ENCODE data around the gene UBE4B. TPM values are rescaled to one million over a fixed set of nuclear protein-coding genes. Genes with fewer than 3 reads are reported as not detected.
"Not testable (repeated sequence)": the region's sequence is repeated elsewhere in the genome, so short reads cannot be mapped to it uniquely, and the experiment has no call there.

Gene UBE4B
- total RNA-seq, 1 experiment from 2014 or later = 40.3 TPM

GRCh38 chr1:10022656-10023055, 10.1 kb upstream of the UBE4B start:
- H3K27me3 Mint-ChIP-seq (ENCODE audit: insufficient read depth, unreplicated experiment) = no peaks in the 10 kb centered on the region
- H3K27me3 ChIP-seq (replicated peaks; ENCODE audit: control insufficient read depth, insufficient read depth, low read length) = no peaks in the 10 kb centered on the region

DNA sequence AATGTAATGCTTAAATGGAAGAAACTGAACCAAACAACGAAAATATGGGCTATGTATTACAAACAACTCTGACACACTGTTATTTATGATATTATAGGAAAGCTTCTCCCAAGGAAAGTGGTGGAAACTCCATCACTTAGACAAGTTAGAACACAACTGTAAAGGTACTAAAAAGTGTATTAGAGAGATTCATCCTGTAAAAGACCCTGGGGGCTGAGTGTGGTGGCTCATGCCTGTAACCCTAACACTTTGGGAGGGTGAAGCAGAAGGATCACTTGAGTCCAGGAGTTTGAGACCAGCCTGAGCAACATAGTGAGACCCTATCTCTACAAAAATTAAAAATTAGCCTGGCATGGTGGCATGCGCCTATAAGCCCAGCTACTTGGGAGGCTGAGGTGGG, 7.4 kb upstream of the UBE4B start:
- TF ChIP-seq, protein P1, sequence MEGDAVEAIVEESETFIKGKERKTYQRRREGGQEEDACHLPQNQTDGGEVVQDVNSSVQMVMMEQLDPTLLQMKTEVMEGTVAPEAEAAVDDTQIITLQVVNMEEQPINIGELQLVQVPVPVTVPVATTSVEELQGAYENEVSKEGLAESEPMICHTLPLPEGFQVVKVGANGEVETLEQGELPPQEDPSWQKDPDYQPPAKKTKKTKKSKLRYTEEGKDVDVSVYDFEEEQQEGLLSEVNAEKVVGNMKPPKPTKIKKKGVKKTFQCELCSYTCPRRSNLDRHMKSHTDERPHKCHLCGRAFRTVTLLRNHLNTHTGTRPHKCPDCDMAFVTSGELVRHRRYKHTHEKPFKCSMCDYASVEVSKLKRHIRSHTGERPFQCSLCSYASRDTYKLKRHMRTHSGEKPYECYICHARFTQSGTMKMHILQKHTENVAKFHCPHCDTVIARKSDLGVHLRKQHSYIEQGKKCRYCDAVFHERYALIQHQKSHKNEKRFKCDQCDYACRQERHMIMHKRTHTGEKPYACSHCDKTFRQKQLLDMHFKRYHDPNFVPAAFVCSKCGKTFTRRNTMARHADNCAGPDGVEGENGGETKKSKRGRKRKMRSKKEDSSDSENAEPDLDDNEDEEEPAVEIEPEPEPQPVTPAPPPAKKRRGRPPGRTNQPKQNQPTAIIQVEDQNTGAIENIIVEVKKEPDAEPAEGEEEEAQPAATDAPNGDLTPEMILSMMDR (IDR thresholded peaks at IDR 0.05; ENCODE audit: insufficient read depth in 1 of 2, low read depth in 1 of 2, low read length in 1 of 2, severe bottlenecking in 1 of 2, unreplicated experiment in 1 of 2) = no peak
- Mint-ChIP-seq H3K4me1 (ENCODE audit: low read depth, unreplicated experiment) (no peaks in the 10 kb centered on the region), H3K27ac (ENCODE audit: unreplicated experiment) (no peak overlapping the region), H3K36me3 (ENCODE audit: insufficient read depth, unreplicated experiment) (no peaks in the 10 kb centered on the region), H3K9me3 (ENCODE audit: unreplicated experiment) (no peaks in the 10 kb centered on the region), H3K27me3 (ENCODE audit: insufficient read depth, unreplicated experiment) (no peaks in the 10 kb centered on the region), H3K4me3 (ENCODE audit: unreplicated experiment) (no peak overlapping the region)
- no peaks in the 10 kb centered on the region for H3K9me3 ChIP-seq
- intact Hi-C loops (cut with micrococcal nuclease; ENCODE audit: unreplicated experiment) = no loop called here
- no peaks in the 10 kb centered on the region for H3K27me3 ChIP-seq (replicated peaks; ENCODE audit: control insufficient read depth, insufficient read depth, low read length)
- ChIA-PET POLR2A (no interaction called here), CTCF (no interaction called here)
- no peaks in the 10 kb centered on the region for H3K36me3 ChIP-seq (ENCODE audit: control insufficient read depth, insufficient read depth, low read length)
- DNase-seq = no peak
- H3K4me3 ChIP-seq (ENCODE audit: low read depth, low read length) = no peak overlapping the region
- no TSS peak for BruUV-seq (replicated peaks)
- peaks cover 4% of the 10 kb centered on the region; the same call in 1 of the 2 replicates for H3K4me1 ChIP-seq

More at GRCh38 chr1:10022656-10023055, 10.1 kb upstream of the UBE4B start:
- H3K9me3 ChIP-seq = no peaks in the 10 kb centered on the region
- no peaks in the 10 kb centered on the region for H3K36me3 Mint-ChIP-seq (ENCODE audit: insufficient read depth, unreplicated experiment)
- no peak overlapping the region for H3K4me3 ChIP-seq (ENCODE audit: low read depth, low read length)
- H3K4me3 Mint-ChIP-seq (ENCODE audit: unreplicated experiment) = no peak overlapping the region
- H3K4me1 ChIP-seq = peaks cover 4% of the 10 kb centered on the region; the same call in 1 of the 2 replicates
- DNase-seq = no peak
- CTCF ChIA-PET = no interaction called here
- POLR2A ChIA-PET = no interaction called here
- no TSS peak for BruUV-seq (replicated peaks)
- H3K4me1 Mint-ChIP-seq (ENCODE audit: low read depth, unreplicated experiment) = no peaks in the 10 kb centered on the region
- TF ChIP-seq, protein P1 (IDR thresholded peaks at IDR 0.05; ENCODE audit: insufficient read depth in 1 of 2, low read depth in 1 of 2, low read length in 1 of 2, severe bottlenecking in 1 of 2, unreplicated experiment in 1 of 2) = no peak
- no peaks in the 10 kb centered on the region for H3K9me3 Mint-ChIP-seq (ENCODE audit: unreplicated experiment)
- intact Hi-C loops (cut with micrococcal nuclease; ENCODE audit: unreplicated experiment) = no loop called here
- H3K27ac Mint-ChIP-seq (ENCODE audit: unreplicated experiment) = no peak overlapping the region
- no peaks in the 10 kb centered on the region for H3K36me3 ChIP-seq (ENCODE audit: control insufficient read depth, insufficient read depth, low read length)

DNA sequence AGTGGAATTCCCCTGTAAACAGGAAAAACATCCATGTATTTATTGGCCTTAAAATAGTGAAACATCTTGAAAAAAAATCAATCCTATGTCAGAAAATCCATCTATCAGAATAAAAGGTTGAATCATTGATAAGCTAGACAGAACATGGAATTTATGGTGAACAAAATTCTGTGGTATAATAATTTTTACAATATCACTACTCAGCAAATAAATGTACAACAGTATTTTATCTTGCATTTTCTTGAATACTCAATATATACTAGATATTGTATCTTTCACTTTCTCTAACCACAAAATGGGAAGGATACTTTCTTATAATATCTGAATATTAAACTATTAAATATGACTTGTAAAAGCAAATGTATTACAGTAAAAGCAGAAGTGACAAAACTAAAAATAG, 5.7 kb upstream of the UBE4B start:
- DNase-seq = no peak
- Mint-ChIP-seq H3K4me3 (ENCODE audit: unreplicated experiment) (no peak overlapping the region), H3K27ac (ENCODE audit: unreplicated experiment) (no peak overlapping the region), H3K36me3 (ENCODE audit: insufficient read depth, unreplicated experiment) (no peaks in the 10 kb centered on the region), H3K27me3 (ENCODE audit: insufficient read depth, unreplicated experiment) (no peaks in the 10 kb centered on the region), H3K9me3 (ENCODE audit: unreplicated experiment) (no peaks in the 10 kb centered on the region), H3K4me1 (ENCODE audit: low read depth, unreplicated experiment) (no peaks in the 10 kb centered on the region)
- no TSS peak for BruUV-seq (replicated peaks)
- Histone ChIP-seq H3K27me3 (replicated peaks; ENCODE audit: control insufficient read depth, insufficient read depth, low read length) (no peaks in the 10 kb centered on the region), H3K4me1 (peaks cover 18% of the 10 kb centered on the region), H3K4me3 (ENCODE audit: low read depth, low read length) (no peak overlapping the region), H3K36me3 (ENCODE audit: control insufficient read depth, insufficient read depth, low read length) (no peaks in the 10 kb centered on the region), H3K9me3 (no peaks in the 10 kb centered on the region)
- intact Hi-C loops (cut with micrococcal nuclease; ENCODE audit: unreplicated experiment) = no loop called here
- CTCF ChIA-PET = no interaction called here
- TF ChIP-seq, protein P1 (IDR thresholded peaks at IDR 0.05; ENCODE audit: insufficient read depth in 1 of 2, low read depth in 1 of 2, low read length in 1 of 2, severe bottlenecking in 1 of 2, unreplicated experiment in 1 of 2) = no peak
- POLR2A ChIA-PET = no interaction called here

DNA sequence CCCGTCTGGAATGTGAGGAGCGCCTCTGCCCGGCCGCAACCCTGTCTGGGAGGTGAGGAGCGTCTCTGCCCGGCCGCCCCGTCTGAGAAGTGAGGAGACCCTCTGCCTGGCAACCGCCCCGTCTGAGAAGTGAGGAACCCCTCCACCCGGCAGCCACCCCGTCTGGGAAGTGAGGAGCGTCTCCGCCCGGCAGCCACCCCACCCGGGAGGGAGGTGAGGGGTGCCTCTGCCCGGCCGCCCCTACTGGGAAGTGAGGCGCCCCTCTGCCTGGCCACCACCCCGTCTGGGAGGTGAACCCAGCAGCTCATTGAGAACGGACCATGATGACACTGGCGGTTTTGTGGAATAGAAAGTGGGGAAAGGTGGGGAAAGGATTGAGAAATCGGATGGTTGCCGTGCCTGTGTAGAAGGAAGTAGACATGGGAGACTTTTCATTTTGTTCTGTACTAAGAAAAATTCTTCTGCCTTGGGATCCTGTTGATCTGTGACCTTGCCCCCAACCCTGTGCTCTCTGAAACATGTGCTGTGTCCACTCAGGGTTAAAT, 3.7 kb upstream of the UBE4B start:
- BruUV-seq (replicated peaks); H3K4me3 Mint-ChIP-seq (ENCODE audit: unreplicated experiment); H3K27ac Mint-ChIP-seq (ENCODE audit: unreplicated experiment); H3K4me1 Mint-ChIP-seq (ENCODE audit: low read depth, unreplicated experiment); H3K4me3 ChIP-seq (ENCODE audit: low read depth, low read length); H3K27me3 ChIP-seq (replicated peaks; ENCODE audit: control insufficient read depth, insufficient read depth, low read length); POLR2A ChIA-PET; H3K9me3 ChIP-seq; intact Hi-C loops (cut with micrococcal nuclease; ENCODE audit: unreplicated experiment); H3K9me3 Mint-ChIP-seq (ENCODE audit: unreplicated experiment); H3K36me3 ChIP-seq (ENCODE audit: control insufficient read depth, insufficient read depth, low read length); H3K27me3 Mint-ChIP-seq (ENCODE audit: insufficient read depth, unreplicated experiment); DNase-seq; CTCF ChIA-PET: not testable (repeated sequence)
- H3K4me1 ChIP-seq = peaks cover 19% of the 10 kb centered on the region
- H3K36me3 Mint-ChIP-seq (ENCODE audit: insufficient read depth, unreplicated experiment) = peaks cover 12% of the 10 kb centered on the region

Measured in Caco-2 (cell line).